Rectal smooth muscle tissue (tissue), 1 donor: Measurements from ENCODE around the gene ERICH6B.
A peak's percentile ranks its signal among the peaks of the same experiment; 100 is the strongest.

ENCODE experiments used
- H3K27ac ChIP-seq: one replicate; pipeline ENCODE4 v1.7.0; 2013; ENCODE audit warnings: low read depth, low read length, inconsistent platforms
- H3K27me3 ChIP-seq: one replicate; pipeline ENCODE4 v1.7.0; 2013; ENCODE audit warnings: low read length; ENCODE audit not compliant: control insufficient read depth, insufficient read depth
- H3K36me3 ChIP-seq: one replicate; pipeline ENCODE4 v1.7.0; 2013; ENCODE audit warnings: low read length; ENCODE audit not compliant: control insufficient read depth, insufficient read depth
- H3K4me1 ChIP-seq: one replicate; pipeline ENCODE4 v1.7.0; 2013; ENCODE audit warnings: low read length; ENCODE audit not compliant: control insufficient read depth, insufficient read depth
- H3K4me3 ChIP-seq: one replicate; pipeline ENCODE4 v1.7.0; 2013; ENCODE audit warnings: low read length
- H3K9ac ChIP-seq: one replicate; pipeline ENCODE4 v1.7.0; 2013; ENCODE audit warnings: low read length

ERICH6B gene

GRCh38 chr13:45534604-45535003 lies 80.9 kb downstream of the ERICH6B start:
- no peaks in the 10 kb centered on the region for H3K4me1 ChIP-seq
- H3K9ac ChIP-seq = no peak overlapping the region
- no peak overlapping the region for H3K27ac ChIP-seq
- peaks cover 23% of the 10 kb centered on the region for H3K36me3 ChIP-seq
- no peak overlapping the region for H3K4me3 ChIP-seq
- no peaks in the 10 kb centered on the region for H3K27me3 ChIP-seq

GRCh38 chr13:45529758-45530157 lies 85.8 kb downstream of the ERICH6B start:
- no peaks in the 10 kb centered on the region for H3K4me1 ChIP-seq
- H3K9ac ChIP-seq = no peak overlapping the region
- no peaks in the 10 kb centered on the region for H3K27me3 ChIP-seq
- H3K27ac ChIP-seq = no peak overlapping the region
- H3K36me3 ChIP-seq = peaks cover 25% of the 10 kb centered on the region
- H3K4me3 ChIP-seq = no peak overlapping the region

DNA sequence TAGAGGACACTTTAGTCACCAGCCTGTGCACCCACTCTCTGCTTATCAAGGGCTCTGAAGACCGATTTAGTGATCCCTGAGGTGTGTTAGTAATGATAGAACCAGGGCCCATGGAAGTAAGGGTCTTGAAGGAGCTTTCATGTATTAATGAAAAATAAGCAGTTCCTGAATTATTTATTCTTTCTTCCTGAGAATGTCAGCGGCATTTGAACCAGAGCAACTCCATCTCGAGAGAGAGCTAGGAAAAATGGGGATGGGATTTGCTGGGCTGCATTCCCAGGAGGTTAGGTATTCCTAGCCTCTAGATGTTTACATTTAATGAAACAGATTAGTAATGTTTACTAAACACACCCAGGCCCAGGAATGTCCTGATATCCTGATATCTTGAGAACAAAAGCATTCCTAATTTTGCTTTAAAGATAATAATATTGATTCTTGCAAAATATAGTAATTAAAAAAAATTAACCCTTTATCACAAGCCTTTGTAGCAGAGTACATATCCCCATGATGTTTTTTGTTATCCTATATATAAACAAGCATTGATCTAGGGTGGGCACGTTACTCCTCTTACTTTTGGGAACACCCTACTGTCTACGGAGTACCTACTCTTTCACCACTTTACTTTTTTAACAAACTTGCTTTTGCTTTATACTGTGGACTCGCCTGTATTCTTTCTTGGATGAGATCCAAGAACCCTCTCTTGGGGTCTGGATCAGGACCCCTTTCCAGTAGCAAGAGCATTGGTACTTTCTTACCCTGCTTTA lies 87.7 kb downstream of the ERICH6B start:
- Histone ChIP-seq H3K9ac (no peak overlapping the region), H3K27ac (no peak overlapping the region), H3K36me3 (peaks cover 14% of the 10 kb centered on the region), H3K4me1 (no peaks in the 10 kb centered on the region), H3K4me3 (no peak overlapping the region), H3K27me3 (no peaks in the 10 kb centered on the region)

- no peak overlapping the region for H3K4me3 ChIP-seq
- H3K4me1 ChIP-seq = no peaks in the 10 kb centered on the region
- H3K36me3 ChIP-seq = peaks cover 15% of the 10 kb centered on the region
- no peaks in the 10 kb centered on the region for H3K27me3 ChIP-seq
- no peak overlapping the region for H3K9ac ChIP-seq
- H3K27ac ChIP-seq = no peak overlapping the region
Observed at GRCh38 chr13:45522571-45522970, 93.0 kb downstream of the ERICH6B start.

DNA sequence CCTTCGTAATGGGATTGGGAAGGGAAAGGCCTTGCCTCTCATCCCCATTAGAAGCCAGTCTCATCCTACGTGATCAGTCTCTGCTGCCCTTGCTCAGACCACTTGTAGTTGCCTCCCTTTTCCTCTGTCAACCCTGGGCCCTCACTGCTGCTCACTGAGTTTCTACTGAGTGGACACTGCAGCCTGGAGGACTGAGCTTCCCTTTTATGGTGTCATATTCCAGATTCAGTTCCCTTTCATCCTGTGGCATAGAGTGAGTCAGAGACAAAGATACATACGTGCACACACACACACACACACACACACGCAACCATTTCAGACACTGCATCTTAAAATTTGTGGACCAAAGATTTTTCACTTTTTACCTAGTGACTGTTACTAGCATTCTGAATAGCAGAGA lies 94.2 kb downstream of the ERICH6B start:
- Histone ChIP-seq H3K36me3 (peaks cover 13% of the 10 kb centered on the region), H3K4me1 (no peaks in the 10 kb centered on the region), H3K9ac (no peak overlapping the region), H3K4me3 (no peak overlapping the region), H3K27ac (no peak overlapping the region), H3K27me3 (no peaks in the 10 kb centered on the region)

- H3K4me3 ChIP-seq = no peak overlapping the region
- no peaks in the 10 kb centered on the region for H3K4me1 ChIP-seq
- no peak overlapping the region for H3K27ac ChIP-seq
- H3K36me3 ChIP-seq = peaks cover 15% of the 10 kb centered on the region
- H3K27me3 ChIP-seq = no peaks in the 10 kb centered on the region
- H3K9ac ChIP-seq = no peak overlapping the region
Observed at GRCh38 chr13:45519493-45519892, 96.0 kb downstream of the ERICH6B start.

- H3K4me1 ChIP-seq = no peaks in the 10 kb centered on the region
- H3K36me3 ChIP-seq = peaks cover 10% of the 10 kb centered on the region
- H3K27me3 ChIP-seq = no peaks in the 10 kb centered on the region
- no peak overlapping the region for H3K27ac ChIP-seq
- H3K4me3 ChIP-seq = no peak overlapping the region
- H3K9ac ChIP-seq = no peak overlapping the region
Observed at GRCh38 chr13:45518525-45519245, 96.9 kb downstream of the ERICH6B start.

DNA sequence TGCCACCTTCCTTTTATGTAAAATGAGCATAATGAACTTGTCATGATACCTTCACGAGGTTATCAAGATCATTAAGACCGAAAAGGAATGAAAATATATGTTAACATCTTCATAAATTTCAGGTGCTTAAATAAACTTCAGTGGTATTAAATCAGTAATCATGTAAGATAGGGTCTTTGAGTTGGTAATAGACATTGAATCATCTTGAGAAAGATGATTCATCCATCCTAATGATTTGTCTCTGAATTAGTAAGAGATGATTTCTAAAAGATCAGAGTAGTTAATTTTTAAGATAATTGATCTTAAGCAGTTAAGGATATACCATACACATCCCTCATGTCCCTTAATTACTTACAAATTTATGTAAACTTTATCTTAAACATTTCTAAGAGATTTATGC lies 98.8 kb downstream of the ERICH6B start:
- Histone ChIP-seq H3K36me3 (peaks cover 15% of the 10 kb centered on the region), H3K9ac (no peak overlapping the region), H3K27me3 (no peaks in the 10 kb centered on the region), H3K27ac (no peak overlapping the region), H3K4me1 (no peaks in the 10 kb centered on the region), H3K4me3 (no peak overlapping the region)

DNA sequence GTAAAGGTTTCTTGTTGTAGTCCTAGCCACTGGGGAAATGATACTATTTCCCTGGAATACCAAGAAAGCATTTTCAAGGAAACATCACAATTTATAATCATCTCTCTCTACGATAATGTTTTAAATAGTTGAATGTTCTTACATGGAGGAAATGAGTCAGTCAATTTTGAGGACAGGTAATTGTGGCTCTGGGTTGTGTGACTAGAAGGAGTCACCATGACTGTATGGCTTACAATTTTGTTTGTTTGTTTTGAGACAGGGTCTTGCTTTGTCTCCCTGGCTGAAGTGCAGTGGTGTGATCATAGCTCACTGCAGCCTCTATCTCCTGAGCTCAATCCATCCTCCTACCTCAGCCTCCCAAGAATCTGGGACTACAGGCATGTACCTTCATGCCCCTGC lies 103.4 kb downstream of the ERICH6B start:
- Histone ChIP-seq H3K9ac (no peak overlapping the region), H3K4me1 (no peaks in the 10 kb centered on the region), H3K27me3 (no peaks in the 10 kb centered on the region), H3K4me3 (no peak overlapping the region), H3K27ac (peak overlapping the region; percentile 6), H3K36me3 (peaks cover 11% of the 10 kb centered on the region)

GRCh38 chr13:45511310-45512097 lies 104.0 kb downstream of the ERICH6B start:
- H3K9ac ChIP-seq = no peak overlapping the region
- H3K36me3 ChIP-seq = peaks cover 12% of the 10 kb centered on the region
- H3K4me3 ChIP-seq = no peak overlapping the region
- peak overlapping the region; percentile 6 for H3K27ac ChIP-seq
- no peaks in the 10 kb centered on the region for H3K4me1 ChIP-seq
- no peaks in the 10 kb centered on the region for H3K27me3 ChIP-seq

DNA sequence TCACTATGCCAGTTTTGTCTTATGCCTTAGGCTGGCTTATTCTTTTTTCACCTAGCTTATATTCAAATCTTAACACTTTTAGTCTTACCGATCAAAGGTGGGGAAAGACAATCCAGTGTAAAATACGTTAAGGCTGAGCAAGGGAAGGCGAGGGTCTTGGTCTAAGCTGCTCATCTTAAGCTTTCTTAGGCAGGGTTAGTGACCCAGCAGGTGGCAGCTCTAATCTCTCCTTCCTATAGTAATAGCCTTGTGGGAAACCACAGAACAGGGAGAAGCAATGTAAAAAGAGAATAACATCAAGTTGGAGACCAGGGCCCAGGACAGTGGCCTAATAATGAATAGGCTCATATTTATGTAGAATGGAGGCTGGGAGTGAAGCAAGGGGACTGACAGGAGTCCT lies 104.9 kb downstream of the ERICH6B start:
- Histone ChIP-seq H3K27ac (no peak overlapping the region), H3K4me1 (no peaks in the 10 kb centered on the region), H3K4me3 (no peak overlapping the region), H3K9ac (no peak overlapping the region), H3K36me3 (peaks cover 13% of the 10 kb centered on the region), H3K27me3 (no peaks in the 10 kb centered on the region)

DNA sequence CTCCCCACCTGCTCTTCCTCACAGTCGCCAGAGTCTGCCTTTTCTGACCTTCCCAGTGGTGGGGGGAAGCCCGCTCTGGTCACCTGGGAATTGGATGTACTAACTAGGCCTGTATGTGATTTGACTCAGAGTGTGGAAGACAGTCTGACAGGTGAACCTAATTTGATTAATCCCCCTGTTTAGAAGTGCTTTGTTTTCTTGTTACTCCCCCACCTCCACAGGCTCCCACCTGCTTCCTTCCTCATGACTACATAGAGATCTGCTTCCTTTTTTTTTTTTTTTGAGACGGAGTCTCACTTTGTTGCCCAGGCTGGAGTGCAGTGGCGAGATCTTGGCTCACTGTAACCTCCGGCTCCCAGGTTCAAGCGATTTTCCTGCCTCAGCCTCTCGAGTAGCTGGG lies 106.8 kb downstream of the ERICH6B start:
- no peak overlapping the region for H3K9ac ChIP-seq
- H3K27ac ChIP-seq = no peak overlapping the region
- H3K4me3 ChIP-seq = no peak overlapping the region
- no peaks in the 10 kb centered on the region for H3K27me3 ChIP-seq
- H3K4me1 ChIP-seq = no peaks in the 10 kb centered on the region
- H3K36me3 ChIP-seq = peaks cover 21% of the 10 kb centered on the region
